ENCODE measurements around the gene ADAP1. TPM values are rescaled to one million over a fixed set of nuclear protein-coding genes. Genes with fewer than 3 reads are reported as not detected.

The ADAP1 gene
- polyA plus RNA-seq, 1 experiment, result 5.1 TPM

DNA sequence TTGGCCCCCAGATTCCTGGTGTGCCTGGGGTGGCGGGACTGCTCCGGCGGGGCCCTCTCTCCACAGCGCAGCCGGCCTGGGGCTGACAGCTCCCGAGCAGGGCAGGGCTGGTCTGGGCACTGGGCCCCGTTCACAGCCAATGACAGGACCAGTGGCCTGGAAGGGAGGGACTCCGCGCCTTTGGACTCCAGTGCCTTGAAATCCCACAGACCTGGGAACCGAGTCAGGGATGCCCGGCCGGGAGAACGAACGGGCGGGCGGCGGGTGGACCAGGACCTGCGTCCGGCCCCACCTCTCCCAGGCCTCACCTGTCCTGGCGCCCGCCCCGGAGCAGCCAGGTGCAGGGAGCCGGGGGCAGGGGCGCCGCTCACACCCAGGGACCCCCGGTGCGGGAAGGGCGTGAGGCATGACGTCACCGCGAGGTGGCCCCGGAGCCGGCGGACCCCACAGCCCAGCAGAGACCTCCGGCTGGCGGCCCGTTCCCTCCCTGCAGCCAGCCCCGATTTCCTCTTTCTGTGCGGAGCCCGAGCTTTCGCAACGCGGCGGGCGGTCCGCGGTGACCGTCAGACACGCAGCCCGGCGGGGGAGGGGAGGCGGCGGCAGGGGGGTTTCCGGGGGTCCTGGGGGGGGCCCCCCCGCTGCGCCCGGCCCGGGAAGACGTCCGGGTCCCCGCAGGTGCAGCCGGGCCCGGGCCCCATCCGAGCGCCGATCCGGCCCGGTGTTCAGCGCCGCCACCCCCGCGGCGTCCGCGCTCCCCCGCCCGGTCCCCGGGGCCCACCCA is 743 bp downstream of the ADAP1 start:
- H3K36me3 ChIP-seq (ENCODE audit: control insufficient read depth, insufficient read depth, low read length), result no peaks in the 10 kb centered on the region
- POLR2A ChIA-PET, result no interaction called here
- CTCF ChIA-PET, result interaction anchor here (0.9 kb wide), 1 partner anchor 111 kb away, joined by 3 read pairs; no protein-coding TSS in a partner anchor
- DNase-seq (ENCODE audit: low read depth), result no peak
- H3K4me3 ChIP-seq (ENCODE audit: low read depth, low read length), result peak overlapping the region; percentile 46
- TF ChIP-seq, protein P1, sequence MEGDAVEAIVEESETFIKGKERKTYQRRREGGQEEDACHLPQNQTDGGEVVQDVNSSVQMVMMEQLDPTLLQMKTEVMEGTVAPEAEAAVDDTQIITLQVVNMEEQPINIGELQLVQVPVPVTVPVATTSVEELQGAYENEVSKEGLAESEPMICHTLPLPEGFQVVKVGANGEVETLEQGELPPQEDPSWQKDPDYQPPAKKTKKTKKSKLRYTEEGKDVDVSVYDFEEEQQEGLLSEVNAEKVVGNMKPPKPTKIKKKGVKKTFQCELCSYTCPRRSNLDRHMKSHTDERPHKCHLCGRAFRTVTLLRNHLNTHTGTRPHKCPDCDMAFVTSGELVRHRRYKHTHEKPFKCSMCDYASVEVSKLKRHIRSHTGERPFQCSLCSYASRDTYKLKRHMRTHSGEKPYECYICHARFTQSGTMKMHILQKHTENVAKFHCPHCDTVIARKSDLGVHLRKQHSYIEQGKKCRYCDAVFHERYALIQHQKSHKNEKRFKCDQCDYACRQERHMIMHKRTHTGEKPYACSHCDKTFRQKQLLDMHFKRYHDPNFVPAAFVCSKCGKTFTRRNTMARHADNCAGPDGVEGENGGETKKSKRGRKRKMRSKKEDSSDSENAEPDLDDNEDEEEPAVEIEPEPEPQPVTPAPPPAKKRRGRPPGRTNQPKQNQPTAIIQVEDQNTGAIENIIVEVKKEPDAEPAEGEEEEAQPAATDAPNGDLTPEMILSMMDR (IDR thresholded peaks at IDR 0.05; ENCODE audit: insufficient read depth, low read depth, low read length), result no peak
- H3K27me3 ChIP-seq (ENCODE audit: control insufficient read depth, insufficient read depth, low read length), result peaks cover 9% of the 10 kb centered on the region

DNA sequence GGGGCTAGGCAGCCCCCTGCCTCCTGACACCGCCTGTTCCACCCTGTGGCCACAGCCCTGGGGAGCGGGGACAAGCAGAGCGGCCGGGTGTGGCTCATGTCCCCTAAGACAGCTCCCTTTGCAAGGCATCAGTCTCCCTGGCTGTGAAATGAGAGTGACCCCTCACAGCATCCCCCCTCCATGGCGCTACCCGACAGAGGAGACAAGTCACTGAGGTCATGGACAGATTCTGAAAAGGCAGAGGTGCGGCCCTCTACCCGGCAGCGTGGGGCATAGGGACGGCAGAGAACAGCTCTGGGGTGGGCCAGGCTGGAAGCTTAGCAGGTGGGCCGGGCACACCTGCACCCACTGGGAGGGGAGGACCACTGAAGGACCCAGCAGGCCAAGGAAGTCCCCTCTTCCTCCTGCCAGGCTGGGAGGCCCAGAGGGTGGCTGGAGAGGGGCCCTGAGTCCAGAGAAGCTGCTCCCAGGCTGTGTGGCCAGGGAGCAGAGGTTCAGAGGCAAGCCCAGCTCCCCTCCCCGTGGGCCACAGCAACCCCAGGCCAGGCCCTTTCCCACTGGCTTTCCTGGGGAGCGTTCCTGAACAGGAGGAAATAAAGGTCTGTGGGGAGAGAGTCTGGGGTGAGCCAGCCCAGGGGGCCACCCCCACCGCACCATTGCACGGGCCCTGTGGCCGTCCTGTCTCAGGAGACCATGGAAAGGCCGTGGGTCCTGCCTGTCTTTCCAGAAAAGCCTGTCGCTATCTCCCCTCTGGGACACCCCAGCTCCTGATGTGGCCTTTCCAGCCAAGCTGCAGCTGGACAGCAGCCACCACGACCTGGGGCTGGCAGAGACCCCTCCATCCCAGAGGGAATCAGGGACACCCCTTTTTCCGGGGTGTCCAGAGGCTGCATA is 1.7 kb downstream of the ADAP1 start:
- POLR2A ChIA-PET, result no interaction called here
- no peak for DNase-seq (ENCODE audit: low read depth)
- Histone ChIP-seq H3K36me3 (ENCODE audit: control insufficient read depth, insufficient read depth, low read length) (no peaks in the 10 kb centered on the region), H3K27me3 (ENCODE audit: control insufficient read depth, insufficient read depth, low read length) (peaks cover 7% of the 10 kb centered on the region), H3K4me3 (ENCODE audit: low read depth, low read length) (no peak overlapping the region)
- TF ChIP-seq, protein P1 (IDR thresholded peaks at IDR 0.05; ENCODE audit: insufficient read depth, low read depth, low read length), result no peak
- CTCF ChIA-PET, result interaction anchor here (0.9 to 2.0 kb wide), 4 partner anchors 22 to 112 kb away, joined by 3 to 5 read pairs (median 4); partner anchors contain the start of gene COX19

DNA sequence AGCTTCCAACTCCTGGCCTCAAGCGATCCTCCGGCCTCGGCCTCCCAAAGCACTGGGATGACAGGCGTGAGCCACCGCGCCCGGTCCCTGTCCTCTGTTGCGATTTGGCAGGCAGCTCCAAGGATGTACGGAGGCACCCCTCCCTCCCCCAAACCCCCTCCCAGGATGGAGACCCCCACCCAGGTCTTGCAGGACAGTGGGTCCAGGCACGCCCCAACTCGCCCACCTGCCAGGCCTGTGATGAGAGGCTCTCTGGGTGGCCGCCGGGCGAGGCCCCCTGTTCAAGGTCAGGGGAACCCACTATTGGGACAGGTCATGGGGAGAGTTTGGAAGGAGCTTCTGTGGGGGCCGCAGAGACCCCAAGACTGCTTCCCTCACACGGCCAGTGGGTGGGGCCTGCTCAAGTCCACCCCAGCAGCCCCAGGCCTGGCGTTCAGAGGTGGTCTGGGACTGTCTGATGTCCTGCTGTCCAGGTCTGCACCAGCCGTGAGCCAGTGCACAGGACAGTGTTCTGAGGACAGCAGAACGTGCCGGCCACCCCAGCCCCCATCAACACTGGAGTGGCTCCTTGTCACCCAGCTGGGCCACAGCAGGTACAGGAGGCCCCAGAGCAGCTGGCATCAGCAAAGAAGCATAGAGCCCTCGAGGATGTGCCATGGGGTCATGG is 2.5 kb downstream of the ADAP1 start:
- Histone ChIP-seq H3K36me3 (ENCODE audit: control insufficient read depth, insufficient read depth, low read length) (no peaks in the 10 kb centered on the region), H3K4me3 (ENCODE audit: low read depth, low read length) (no peak overlapping the region), H3K27me3 (ENCODE audit: control insufficient read depth, insufficient read depth, low read length) (peaks cover 5% of the 10 kb centered on the region)
- CTCF ChIA-PET, result interaction anchor here (1.1 to 2.0 kb wide), 3 partner anchors 23 to 43 kb away, joined by 4 to 5 read pairs (median 5); partner anchors contain the start of gene COX19
- POLR2A ChIA-PET, result no interaction called here
- DNase-seq (ENCODE audit: low read depth), result no peak
- TF ChIP-seq, protein P1 (IDR thresholded peaks at IDR 0.05; ENCODE audit: insufficient read depth, low read depth, low read length), result no peak

DNA sequence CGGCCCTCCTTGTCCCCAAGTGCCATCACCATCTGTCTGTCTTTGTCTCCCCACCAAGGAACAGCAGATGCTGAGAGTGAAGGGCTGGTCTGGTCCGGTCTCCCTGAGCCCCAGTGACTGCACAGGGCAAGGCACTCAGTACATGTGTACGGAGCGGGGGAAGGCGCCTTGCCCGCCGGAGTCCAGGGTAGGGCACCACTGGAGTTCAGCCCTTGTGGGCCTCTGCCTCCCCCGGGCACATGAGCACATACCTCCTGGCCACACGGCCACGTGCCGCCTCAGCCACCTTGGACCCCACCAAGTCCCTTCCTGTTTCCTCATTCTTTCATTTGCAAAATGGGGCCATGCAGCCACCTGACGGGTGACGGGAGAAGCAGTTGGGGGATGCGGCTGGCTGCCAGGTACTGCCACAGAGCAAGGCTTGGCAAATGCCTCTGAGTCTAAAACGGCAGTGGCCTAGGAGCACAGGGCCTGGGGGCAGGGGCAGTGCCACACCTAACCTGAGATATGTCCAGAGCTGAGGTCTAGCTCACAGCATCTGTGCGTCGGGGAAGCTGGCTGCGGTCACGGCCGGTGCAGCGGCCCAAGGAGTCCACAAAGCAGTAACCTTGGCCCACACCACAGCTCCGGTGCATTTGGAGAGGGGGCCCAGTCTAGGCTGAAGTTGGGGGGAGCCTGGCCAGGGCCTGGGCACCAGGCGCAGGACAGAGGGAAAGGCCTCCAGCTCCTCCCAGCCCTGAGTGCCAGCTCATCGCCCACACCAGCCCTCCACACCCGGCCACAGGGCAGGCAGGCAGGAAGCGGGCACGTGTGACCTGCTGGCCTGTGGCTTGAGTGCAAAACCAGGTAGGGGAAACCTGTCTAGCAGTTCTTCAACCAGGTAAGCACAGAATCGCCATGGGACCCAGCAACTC is 5.2 kb downstream of the ADAP1 start:
- DNase-seq (ENCODE audit: low read depth), result no peak
- Histone ChIP-seq H3K27me3 (ENCODE audit: control insufficient read depth, insufficient read depth, low read length) (no peaks in the 10 kb centered on the region), H3K4me3 (ENCODE audit: low read depth, low read length) (no peak overlapping the region), H3K36me3 (ENCODE audit: control insufficient read depth, insufficient read depth, low read length) (no peaks in the 10 kb centered on the region)
- ChIA-PET POLR2A (no interaction called here), CTCF (interaction anchor here (0.6 kb wide), 1 partner anchor 10 kb away, joined by 4 read pairs; no protein-coding TSS in a partner anchor)
- TF ChIP-seq, protein P1 (IDR thresholded peaks at IDR 0.05; ENCODE audit: insufficient read depth, low read depth, low read length), result no peak
